COR-L47 (cell line): ENCODE data around the gene OBI1.

Experiments
- DNase-seq: peaks from one replicate; lab custom pipeline; 2025; lab: John Stamatoyannopoulos, UW

OBI1 gene

GRCh38 chr13:78658630-78659449 is at the start of gene OBI1:
OBI1 (minus strand) TSS chr13:78659155; CDS start chr13:78659120, 35 bp downstream.
- DNase-seq, result peak; percentile 91

- no peak for DNase-seq
Observed at GRCh38 chr13:78701383-78701782, 42.4 kb upstream of the OBI1 start.

- DNase-seq, result peak; percentile 37
Observed at GRCh38 chr13:78700121-78700910, 41.4 kb upstream of the OBI1 start.

- DNase-seq, result peak; percentile 7
Observed at GRCh38 chr13:78689011-78689410, 30.1 kb upstream of the OBI1 start.

- DNase-seq, result no peak
Observed at GRCh38 chr13:78686461-78686860, 27.5 kb upstream of the OBI1 start.

GRCh38 chr13:78680576-78681350 is 21.8 kb upstream of the OBI1 start:
- DNase-seq, result peak; percentile 42

- DNase-seq, result peak; percentile 45
Observed at GRCh38 chr13:78680115-78680561, 21.2 kb upstream of the OBI1 start.

- no peak for DNase-seq
Observed at GRCh38 chr13:78679329-78679728, 20.4 kb upstream of the OBI1 start.

- no peak for DNase-seq
Observed at GRCh38 chr13:78675112-78675511, 16.2 kb upstream of the OBI1 start.

GRCh38 chr13:78674638-78675037 is 15.7 kb upstream of the OBI1 start:
- no peak for DNase-seq

- no peak for DNase-seq
Observed at GRCh38 chr13:78662467-78662866, 3.5 kb upstream of the OBI1 start.

- no peak for DNase-seq
Observed at GRCh38 chr13:78660495-78660857, 1.5 kb upstream of the OBI1 start.

- no peak for DNase-seq
Observed at GRCh38 chr13:78659732-78660494, 958 bp upstream of the OBI1 start.

- no peak for DNase-seq
Observed at GRCh38 chr13:78659450-78659730, 435 bp upstream of the OBI1 start.

- no peak for DNase-seq
Observed at GRCh38 chr13:78657699-78658629, 991 bp downstream of the OBI1 start.

GRCh38 chr13:78655906-78656305 is 3.0 kb downstream of the OBI1 start:
- DNase-seq, result no peak

GRCh38 chr13:78655007-78655406 is 3.9 kb downstream of the OBI1 start:
- DNase-seq, result no peak

- DNase-seq, result no peak
Observed at GRCh38 chr13:78652651-78653050, 6.3 kb downstream of the OBI1 start.

GRCh38 chr13:78650717-78651083 is 8.3 kb downstream of the OBI1 start:
- DNase-seq, result no peak

GRCh38 chr13:78649997-78650716 is 8.8 kb downstream of the OBI1 start:
- DNase-seq, result no peak
